GM18867 (cell line): ENCODE results near the gene PCBP3.
"Not testable (repeated sequence)": the region's sequence is repeated elsewhere in the genome, so short reads cannot be mapped to it uniquely, and the experiment has no call there.

Source experiments
- ATAC-seq: cut with Tn5 transposase; IDR thresholded peaks from one replicate; pipeline ENCODE4 v1.9.1; 2021; ENCODE audit warnings: mild to moderate bottlenecking, moderate library complexity; ENCODE audit not compliant: unreplicated experiment

Gene PCBP3

GRCh38 chr21:45951676-45952075, 308.2 kb downstream of the PCBP3 start:
- no peak for ATAC-seq

- ATAC-seq = not testable (repeated sequence)
Observed at GRCh38 chr21:45952527-45952926, 309.0 kb downstream of the PCBP3 start.

- no peak for ATAC-seq
Observed at GRCh38 chr21:45952974-45953373, 309.4 kb downstream of the PCBP3 start.

- ATAC-seq = no peak
Observed at GRCh38 chr21:45954261-45954660, 310.7 kb downstream of the PCBP3 start.

- no peak for ATAC-seq
Observed at GRCh38 chr21:45954921-45955320, 311.4 kb downstream of the PCBP3 start.

- no peak for ATAC-seq
Observed at GRCh38 chr21:45957551-45957950, 314.0 kb downstream of the PCBP3 start.

- no peak for ATAC-seq
Observed at GRCh38 chr21:45957981-45958600, 314.6 kb downstream of the PCBP3 start.

GRCh38 chr21:45959182-45959581, 315.7 kb downstream of the PCBP3 start:
- ATAC-seq = no peak

- ATAC-seq = no peak
Observed at GRCh38 chr21:45959779-45960390, 316.4 kb downstream of the PCBP3 start.

- not testable (repeated sequence) for ATAC-seq
Observed at GRCh38 chr21:45961408-45961807, 317.9 kb downstream of the PCBP3 start.

- ATAC-seq = no peak
Observed at GRCh38 chr21:45962531-45963231, 319.2 kb downstream of the PCBP3 start.

- ATAC-seq = no peak
Observed at GRCh38 chr21:45963232-45963570, 319.7 kb downstream of the PCBP3 start.

GRCh38 chr21:45964649-45965048, 321.1 kb downstream of the PCBP3 start:
- ATAC-seq = no peak

- no peak for ATAC-seq
Observed at GRCh38 chr21:45965084-45965809, 321.7 kb downstream of the PCBP3 start.

- no peak for ATAC-seq
Observed at GRCh38 chr21:45966791-45967394, 323.4 kb downstream of the PCBP3 start.

GRCh38 chr21:45969921-45970673, 326.6 kb downstream of the PCBP3 start:
- ATAC-seq = no peak

GRCh38 chr21:45970674-45971615, 327.4 kb downstream of the PCBP3 start:
- no peak for ATAC-seq

- no peak for ATAC-seq
Observed at GRCh38 chr21:45971616-45972352, 328.3 kb downstream of the PCBP3 start.

GRCh38 chr21:45972353-45972715, 328.8 kb downstream of the PCBP3 start:
- ATAC-seq = no peak
